ENCODE results near the gene BTBD9. TPM values are rescaled to one million over a fixed set of nuclear protein-coding genes. Genes with fewer than 3 reads are reported as not detected.

The BTBD9 gene
- total and polyA plus RNA-seq, 2 of the 13 experiments (the other 11 are each of a cell fraction or from before 2014, with no cell fraction given) = 1.2 to 3.0 TPM

DNA sequence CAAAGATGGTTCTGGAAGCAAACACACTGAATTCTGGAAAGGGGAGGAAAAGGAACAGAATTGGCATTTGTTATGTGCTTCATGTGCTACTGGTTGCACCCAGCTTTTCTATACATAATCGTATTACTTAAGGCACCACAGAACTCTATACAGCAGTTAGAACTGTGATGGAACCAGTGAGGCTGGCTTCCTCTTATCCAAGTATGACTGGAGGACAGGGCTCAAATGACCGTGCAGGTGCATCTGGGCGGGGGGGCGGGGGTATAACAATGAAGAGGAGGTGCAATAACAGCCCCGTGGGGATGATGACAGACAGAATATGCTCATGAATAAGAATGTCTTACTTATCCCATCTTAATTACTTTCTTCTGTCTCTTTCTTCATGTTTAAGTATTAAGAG, 144.2 kb downstream of the BTBD9 start:
- H3K36me3 ChIP-seq (replicated peaks in 1 of 2; ENCODE audit: control insufficient read depth in 1 of 2, insufficient read depth in 2 of 2, low read length in 2 of 2) = no peaks in the 10 kb centered on the region
- H2AFZ ChIP-seq (ENCODE audit: low read length) = no peak overlapping the region
- in situ Hi-C loops (cut with HindIII; ENCODE audit: extremely low pct_ligation_motif_present, low pct_unique_long_range_greater_than_20kb) (loop anchor here (5.0 to 25.0 kb wide), 2 partner anchors 463 to 758 kb away; no protein-coding TSS in a partner anchor), intact Hi-C loops (cut with micrococcal nuclease; ENCODE audit: unreplicated experiment) (loop anchor here (10.0 kb wide), 1 partner anchor 321 kb away; no protein-coding TSS in a partner anchor)
- H3K9ac ChIP-seq (ENCODE audit: insufficient read depth, low read depth, low read length) = no peak overlapping the region
- FAIRE-seq (no peak), ATAC-seq (no peak), DNase-seq (ENCODE audit: low spot score) (no peak)
- no peaks in the 10 kb centered on the region for H3K9me3 ChIP-seq (ENCODE audit: low read length)
- no peaks in the 10 kb centered on the region for H4K20me1 ChIP-seq (ENCODE audit: insufficient read depth, low read length)
- H3K27me3 ChIP-seq (ENCODE audit: control insufficient read depth in 1 of 2, insufficient read depth in 2 of 2, low read length in 2 of 2) = no peaks in the 10 kb centered on the region
- H3K4me2 ChIP-seq (ENCODE audit: low read depth, low read length) = no peak overlapping the region
- H3K27ac ChIP-seq (ENCODE audit: extremely low read length, insufficient read depth, low read length) = no peak overlapping the region
- 24% methylated on average over 5 of the region's 5 CpGs for WGBS (ENCODE audit: low lambda C conversion rate)
- no peak overlapping the region for H3K4me3 ChIP-seq (replicated peaks in 1 of 3; ENCODE audit: insufficient read depth in 1 of 3, low read depth in 2 of 3, low read length in 3 of 3)
- H3K79me2 ChIP-seq (ENCODE audit: insufficient read depth, low read length) = no peaks in the 10 kb centered on the region
- CTCF ChIA-PET (ENCODE audit: low intra/inter-chr PET ratio, low total read pairs) = no interaction called here
- POLR2A ChIA-PET = no interaction called here
- no TSS peak for BruUV-seq (replicated peaks)
- H3K4me1 ChIP-seq (ENCODE audit: insufficient read depth, low read length) = no peaks in the 10 kb centered on the region
- TF ChIP-seq, protein P1, sequence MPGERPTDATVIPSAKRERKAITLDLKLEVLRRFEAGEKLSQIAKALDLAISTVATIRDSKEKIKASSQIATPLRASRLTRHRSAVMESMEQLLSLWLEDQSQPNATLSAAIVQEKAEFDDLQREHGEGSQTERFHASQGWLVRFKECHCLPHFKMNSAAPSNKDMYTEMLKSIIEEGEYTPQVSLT (CRISPR knock-in tag; IDR thresholded peaks at IDR 0.05; ENCODE audit: borderline replicate concordance, low read depth) = no peak
- TF ChIP-seq, protein P2, sequence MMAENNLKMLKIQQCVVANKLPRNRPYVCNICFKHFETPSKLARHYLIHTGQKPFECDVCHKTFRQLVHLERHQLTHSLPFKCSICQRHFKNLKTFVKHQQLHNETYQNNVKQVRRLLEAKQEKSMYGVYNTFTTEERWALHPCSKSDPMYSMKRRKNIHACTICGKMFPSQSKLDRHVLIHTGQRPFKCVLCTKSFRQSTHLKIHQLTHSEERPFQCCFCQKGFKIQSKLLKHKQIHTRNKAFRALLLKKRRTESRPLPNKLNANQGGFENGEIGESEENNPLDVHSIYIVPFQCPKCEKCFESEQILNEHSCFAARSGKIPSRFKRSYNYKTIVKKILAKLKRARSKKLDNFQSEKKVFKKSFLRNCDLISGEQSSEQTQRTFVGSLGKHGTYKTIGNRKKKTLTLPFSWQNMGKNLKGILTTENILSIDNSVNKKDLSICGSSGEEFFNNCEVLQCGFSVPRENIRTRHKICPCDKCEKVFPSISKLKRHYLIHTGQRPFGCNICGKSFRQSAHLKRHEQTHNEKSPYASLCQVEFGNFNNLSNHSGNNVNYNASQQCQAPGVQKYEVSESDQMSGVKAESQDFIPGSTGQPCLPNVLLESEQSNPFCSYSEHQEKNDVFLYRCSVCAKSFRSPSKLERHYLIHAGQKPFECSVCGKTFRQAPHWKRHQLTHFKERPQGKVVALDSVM (CRISPR knock-in tag; IDR thresholded peaks at IDR 0.05) = no peak
- no peak for TF ChIP-seq POLR2G (IDR thresholded peaks at IDR 0.05; ENCODE audit: low read depth, low read length)
- no peak for TF ChIP-seq DMAP1 (CRISPR knock-in tag; IDR thresholded peaks at IDR 0.05)
- TF ChIP-seq NFE2L1 (CRISPR knock-in tag; IDR thresholded peaks at IDR 0.05; ENCODE audit: borderline replicate concordance) = no peak
- TF ChIP-seq MAFK (conservative IDR thresholded peaks at IDR 0.05 in 1 of 2, IDR thresholded peaks at IDR 0.05 in 1 of 2; ENCODE audit: low read length in 2 of 2) = no peak
- TF ChIP-seq ZNF552 (CRISPR knock-in tag; IDR thresholded peaks at IDR 0.05; ENCODE audit: borderline replicate concordance) = no peak
- TF ChIP-seq, protein P3, sequence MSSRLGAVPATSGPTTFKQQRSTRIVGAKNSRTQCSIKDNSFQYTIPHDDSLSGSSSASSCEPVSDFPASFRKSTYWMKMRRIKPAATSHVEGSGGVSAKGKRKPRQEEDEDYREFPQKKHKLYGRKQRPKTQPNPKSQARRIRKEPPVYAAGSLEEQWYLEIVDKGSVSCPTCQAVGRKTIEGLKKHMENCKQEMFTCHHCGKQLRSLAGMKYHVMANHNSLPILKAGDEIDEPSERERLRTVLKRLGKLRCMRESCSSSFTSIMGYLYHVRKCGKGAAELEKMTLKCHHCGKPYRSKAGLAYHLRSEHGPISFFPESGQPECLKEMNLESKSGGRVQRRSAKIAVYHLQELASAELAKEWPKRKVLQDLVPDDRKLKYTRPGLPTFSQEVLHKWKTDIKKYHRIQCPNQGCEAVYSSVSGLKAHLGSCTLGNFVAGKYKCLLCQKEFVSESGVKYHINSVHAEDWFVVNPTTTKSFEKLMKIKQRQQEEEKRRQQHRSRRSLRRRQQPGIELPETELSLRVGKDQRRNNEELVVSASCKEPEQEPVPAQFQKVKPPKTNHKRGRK (CRISPR knock-in tag; IDR thresholded peaks at IDR 0.05) = no peak
- no peak for TF ChIP-seq ZNF782 (CRISPR knock-in tag; IDR thresholded peaks at IDR 0.05; ENCODE audit: borderline replicate concordance)
- TF ChIP-seq NPAS2 (CRISPR knock-in tag; IDR thresholded peaks at IDR 0.05; ENCODE audit: borderline replicate concordance) = no peak
- TF ChIP-seq ATRX (CRISPR knock-in tag; IDR thresholded peaks at IDR 0.05; ENCODE audit: borderline replicate concordance) = no peak
- TF ChIP-seq, protein P4, sequence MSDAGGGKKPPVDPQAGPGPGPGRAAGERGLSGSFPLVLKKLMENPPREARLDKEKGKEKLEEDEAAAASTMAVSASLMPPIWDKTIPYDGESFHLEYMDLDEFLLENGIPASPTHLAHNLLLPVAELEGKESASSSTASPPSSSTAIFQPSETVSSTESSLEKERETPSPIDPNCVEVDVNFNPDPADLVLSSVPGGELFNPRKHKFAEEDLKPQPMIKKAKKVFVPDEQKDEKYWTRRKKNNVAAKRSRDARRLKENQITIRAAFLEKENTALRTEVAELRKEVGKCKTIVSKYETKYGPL (CRISPR knock-in tag; IDR thresholded peaks at IDR 0.05) = no peak
- no peak for TF ChIP-seq ZNF317 (CRISPR knock-in tag; IDR thresholded peaks at IDR 0.05)
- TF ChIP-seq, protein P5, sequence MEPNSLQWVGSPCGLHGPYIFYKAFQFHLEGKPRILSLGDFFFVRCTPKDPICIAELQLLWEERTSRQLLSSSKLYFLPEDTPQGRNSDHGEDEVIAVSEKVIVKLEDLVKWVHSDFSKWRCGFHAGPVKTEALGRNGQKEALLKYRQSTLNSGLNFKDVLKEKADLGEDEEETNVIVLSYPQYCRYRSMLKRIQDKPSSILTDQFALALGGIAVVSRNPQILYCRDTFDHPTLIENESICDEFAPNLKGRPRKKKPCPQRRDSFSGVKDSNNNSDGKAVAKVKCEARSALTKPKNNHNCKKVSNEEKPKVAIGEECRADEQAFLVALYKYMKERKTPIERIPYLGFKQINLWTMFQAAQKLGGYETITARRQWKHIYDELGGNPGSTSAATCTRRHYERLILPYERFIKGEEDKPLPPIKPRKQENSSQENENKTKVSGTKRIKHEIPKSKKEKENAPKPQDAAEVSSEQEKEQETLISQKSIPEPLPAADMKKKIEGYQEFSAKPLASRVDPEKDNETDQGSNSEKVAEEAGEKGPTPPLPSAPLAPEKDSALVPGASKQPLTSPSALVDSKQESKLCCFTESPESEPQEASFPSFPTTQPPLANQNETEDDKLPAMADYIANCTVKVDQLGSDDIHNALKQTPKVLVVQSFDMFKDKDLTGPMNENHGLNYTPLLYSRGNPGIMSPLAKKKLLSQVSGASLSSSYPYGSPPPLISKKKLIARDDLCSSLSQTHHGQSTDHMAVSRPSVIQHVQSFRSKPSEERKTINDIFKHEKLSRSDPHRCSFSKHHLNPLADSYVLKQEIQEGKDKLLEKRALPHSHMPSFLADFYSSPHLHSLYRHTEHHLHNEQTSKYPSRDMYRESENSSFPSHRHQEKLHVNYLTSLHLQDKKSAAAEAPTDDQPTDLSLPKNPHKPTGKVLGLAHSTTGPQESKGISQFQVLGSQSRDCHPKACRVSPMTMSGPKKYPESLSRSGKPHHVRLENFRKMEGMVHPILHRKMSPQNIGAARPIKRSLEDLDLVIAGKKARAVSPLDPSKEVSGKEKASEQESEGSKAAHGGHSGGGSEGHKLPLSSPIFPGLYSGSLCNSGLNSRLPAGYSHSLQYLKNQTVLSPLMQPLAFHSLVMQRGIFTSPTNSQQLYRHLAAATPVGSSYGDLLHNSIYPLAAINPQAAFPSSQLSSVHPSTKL (CRISPR knock-in tag; IDR thresholded peaks at IDR 0.05) = no peak
- no peak for TF ChIP-seq ISX (CRISPR knock-in tag; conservative IDR thresholded peaks at IDR 0.05)
- no peak for TF ChIP-seq ATM (IDR thresholded peaks at IDR 0.05; ENCODE audit: borderline replicate concordance)
